BE2C (cell line): ENCODE measurements around the gene LYST. TPM values are rescaled to one million over a fixed set of nuclear protein-coding genes. Genes with fewer than 3 reads are reported as not detected.
"Not testable (repeated sequence)": the region's sequence is repeated elsewhere in the genome, so short reads cannot be mapped to it uniquely, and the experiment has no call there.

Source experiments
- DNase-seq: peaks from one replicate; pipeline ENCODE4 v3.0.0-alpha.2; 2020
- H3K27me3 ChIP-seq: fragments of 250-450 bp; sonication (Bioruptor Pico); 2 replicates; pipeline ENCODE4 v1.5.1; 2020; ENCODE audit warnings: mild to moderate bottlenecking
- H3K36me3 ChIP-seq: fragments of 250-450 bp; sonication (Bioruptor Pico); 2 replicates; pipeline ENCODE4 v1.5.1; 2020; ENCODE audit warnings: mild to moderate bottlenecking
- H3K4me1 ChIP-seq: fragments of 250-450 bp; sonication (Bioruptor Pico); 2 replicates; pipeline ENCODE4 v1.5.1; 2020
- H3K4me3 ChIP-seq: 2 replicates; pipeline ENCODE4 v1.5.1; 2011; ENCODE audit warnings: low read depth, low read length
- H3K9me3 ChIP-seq: fragments of 250-450 bp; sonication (Bioruptor Pico); 2 replicates; pipeline ENCODE4 v1.5.1; 2020
- CTCF ChIP-seq: IDR thresholded peaks from 2 replicates; pipeline ENCODE4 v1.5.1; 2012; ENCODE audit warnings: mild to moderate bottlenecking, low read depth, low read length
- polyA plus RNA-seq: library from polyadenylated mRNA; unstranded; fragments of >200 nt; gene quantifications from one replicate; pipeline ENCODE4 v1.2.1, GENCODE V29; 2012; ENCODE audit warnings: low read depth, missing spikeins; ENCODE audit not compliant: insufficient read length, insufficient read depth

Gene LYST
- 8.4 TPM for polyA plus RNA-seq

GRCh38 chr1:235866205-235866912 is at the start of gene LYST:
Gene LYST (minus strand): TSS chr1:235866906. CDS start chr1:235830417, 36,489 bp downstream.
- Histone ChIP-seq H3K4me3 (peak within 1 kb of the TSS; percentile 87), H3K27me3 (no peaks in the 10 kb centered on the region), H3K9me3 (no peaks in the 10 kb centered on the region), H3K4me1 (0 out of 2 replicates have a peak, but pooled peaks cover 4% of the 10 kb centered on the region), H3K36me3 (no peaks in the 10 kb centered on the region)
- TF ChIP-seq CTCF: peak; percentile 54
- peak; percentile 64 for DNase-seq

- not testable (repeated sequence) for H3K4me3 ChIP-seq, DNase-seq, H3K36me3 ChIP-seq, H3K27me3 ChIP-seq, H3K9me3 ChIP-seq
- peaks cover 34% of the 10 kb centered on the region for H3K4me1 ChIP-seq
Measured at GRCh38 chr1:235915489-235915888, 48.8 kb upstream of the LYST start.

GRCh38 chr1:235913311-235913710 is 46.6 kb upstream of the LYST start:
- no peaks in the 10 kb centered on the region for H3K36me3 ChIP-seq
- no peaks in the 10 kb centered on the region for H3K27me3 ChIP-seq
- H3K4me3 ChIP-seq: no peak overlapping the region
- H3K4me1 ChIP-seq: peaks cover 28% of the 10 kb centered on the region
- H3K9me3 ChIP-seq: no peaks in the 10 kb centered on the region
- no peak for TF ChIP-seq CTCF
- DNase-seq: no peak

GRCh38 chr1:235911876-235912275 is 45.2 kb upstream of the LYST start:
- Histone ChIP-seq H3K4me3 (no peak overlapping the region), H3K27me3 (no peaks in the 10 kb centered on the region), H3K9me3 (no peaks in the 10 kb centered on the region), H3K36me3 (no peaks in the 10 kb centered on the region), H3K4me1 (peaks cover 20% of the 10 kb centered on the region)
- no peak for DNase-seq
- no peak for TF ChIP-seq CTCF

- no peak overlapping the region for H3K4me3 ChIP-seq
- H3K36me3 ChIP-seq: no peaks in the 10 kb centered on the region
- no peak for TF ChIP-seq CTCF
- H3K9me3 ChIP-seq: no peaks in the 10 kb centered on the region
- no peak for DNase-seq
- H3K27me3 ChIP-seq: no peaks in the 10 kb centered on the region
- H3K4me1 ChIP-seq: peaks cover 19% of the 10 kb centered on the region
Measured at GRCh38 chr1:235911300-235911662, 44.6 kb upstream of the LYST start.

GRCh38 chr1:235910357-235911299 is 43.9 kb upstream of the LYST start:
- Histone ChIP-seq H3K4me1 (peaks cover 19% of the 10 kb centered on the region), H3K4me3 (no peak overlapping the region), H3K9me3 (no peaks in the 10 kb centered on the region), H3K27me3 (no peaks in the 10 kb centered on the region), H3K36me3 (no peaks in the 10 kb centered on the region)
- peak; percentile 77 for DNase-seq
- TF ChIP-seq CTCF: no peak
